ENCODE data around the gene MUC4. TPM values are rescaled to one million over a fixed set of nuclear protein-coding genes. Genes with fewer than 3 reads are reported as not detected.
"Not testable (repeated sequence)": the region's sequence is repeated elsewhere in the genome, so short reads cannot be mapped to it uniquely, and the experiment has no call there.

MUC4 gene
- total and polyA plus RNA-seq, 2 donors from 2014 or later, result 0.19 TPM; not detected in 1

DNA sequence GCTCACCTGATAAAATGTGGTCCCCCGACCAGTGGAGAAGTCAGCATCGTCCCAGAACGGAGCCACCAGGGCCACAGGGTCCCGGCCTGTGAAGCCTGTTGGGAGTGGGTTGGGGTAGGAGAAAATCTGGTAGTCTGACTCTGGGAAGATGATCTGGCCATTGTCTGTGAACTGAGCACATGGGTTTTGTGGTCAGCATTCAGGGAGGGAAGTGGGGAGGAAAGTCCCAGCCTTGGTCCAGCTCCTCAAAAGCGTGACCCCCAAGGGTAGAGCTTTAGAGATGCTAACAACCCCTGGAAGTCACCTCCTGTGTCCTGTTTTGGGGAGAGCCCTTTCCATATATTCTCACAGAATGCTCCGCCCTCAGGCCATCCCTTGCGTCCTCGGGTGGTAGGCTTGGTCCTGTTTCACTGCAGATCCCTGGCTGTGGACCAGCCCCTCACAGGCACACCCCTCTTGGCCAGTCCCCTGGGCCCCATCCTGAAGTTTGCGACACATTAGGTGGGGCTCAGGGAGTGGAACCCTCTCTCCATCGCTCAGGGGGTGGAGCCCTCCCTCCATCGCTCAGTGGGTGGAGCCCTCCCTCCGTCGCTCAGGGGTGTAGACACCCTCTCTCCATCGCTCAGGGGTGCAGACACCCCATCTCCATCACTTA is 40.0 kb downstream of the MUC4 start:
- peak in 1 of 5 donors; percentile 46 for DNase-seq

DNA sequence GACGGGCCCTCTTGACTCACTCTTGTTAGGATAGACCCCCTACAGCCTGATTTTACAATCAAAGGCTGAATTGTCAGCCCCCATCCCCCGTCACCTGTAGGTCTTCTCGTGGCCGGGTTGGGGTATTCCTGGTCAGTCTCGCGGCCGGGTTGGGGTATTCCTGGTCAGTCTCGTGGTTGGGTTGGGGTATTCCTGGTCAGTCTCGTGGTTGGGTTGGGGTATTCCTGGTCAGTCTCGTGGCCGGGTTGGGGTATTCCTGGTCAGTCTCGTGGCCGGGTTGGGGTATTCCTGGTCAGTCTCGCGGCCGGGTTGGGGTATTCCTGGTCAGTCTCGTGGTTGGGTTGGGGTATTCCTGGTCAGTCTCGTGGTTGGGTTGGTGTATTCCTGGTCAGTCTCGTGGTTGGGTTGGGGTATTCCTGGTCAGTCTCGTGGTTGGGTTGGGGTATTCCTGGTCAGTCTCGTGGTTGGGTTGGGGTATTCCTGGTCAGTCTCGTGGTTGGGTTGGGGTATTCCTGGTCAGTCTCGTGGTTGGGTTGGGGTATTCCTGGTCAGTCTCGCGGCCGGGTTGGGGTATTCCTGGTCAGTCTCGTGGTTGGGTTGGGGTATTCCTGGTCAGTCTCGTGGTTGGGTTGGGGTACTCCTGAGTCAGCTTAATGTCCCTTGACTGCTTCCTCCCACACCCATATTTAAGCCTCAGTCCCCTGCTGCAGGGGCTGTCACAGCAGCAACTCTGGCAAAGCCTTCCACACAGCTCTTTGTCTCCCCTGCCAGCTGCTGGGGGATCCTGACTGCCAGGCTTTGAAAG is 40.7 kb downstream of the MUC4 start:
- H3K9me3 ChIP-seq (ENCODE audit: control insufficient read depth in 2 of 3, insufficient read depth in 1 of 3, low read length in 3 of 3); H3K4me3 ChIP-seq (ENCODE audit: low read length in 3 of 3); H3K36me3 ChIP-seq (ENCODE audit: control insufficient read depth in 2 of 3, insufficient read depth in 3 of 3, low read length in 3 of 3); H3K27ac ChIP-seq (ENCODE audit: low read depth in 2 of 2, low read length in 2 of 2); FAIRE-seq; H3K9ac ChIP-seq (ENCODE audit: low read length in 3 of 3); intact Hi-C loops (cut with DNase I); H3K4me1 ChIP-seq (ENCODE audit: control insufficient read depth in 2 of 3, insufficient read depth in 2 of 3, low read depth in 1 of 3, low read length in 3 of 3); H3K27me3 ChIP-seq (ENCODE audit: control insufficient read depth, insufficient read depth, low read length): not testable (repeated sequence)
- DNase-seq, result peak in 1 of 5 donors; percentile 61

More for the DNA sequence above, 40.0 kb downstream of the MUC4 start:
- TF ChIP-seq, protein P1, sequence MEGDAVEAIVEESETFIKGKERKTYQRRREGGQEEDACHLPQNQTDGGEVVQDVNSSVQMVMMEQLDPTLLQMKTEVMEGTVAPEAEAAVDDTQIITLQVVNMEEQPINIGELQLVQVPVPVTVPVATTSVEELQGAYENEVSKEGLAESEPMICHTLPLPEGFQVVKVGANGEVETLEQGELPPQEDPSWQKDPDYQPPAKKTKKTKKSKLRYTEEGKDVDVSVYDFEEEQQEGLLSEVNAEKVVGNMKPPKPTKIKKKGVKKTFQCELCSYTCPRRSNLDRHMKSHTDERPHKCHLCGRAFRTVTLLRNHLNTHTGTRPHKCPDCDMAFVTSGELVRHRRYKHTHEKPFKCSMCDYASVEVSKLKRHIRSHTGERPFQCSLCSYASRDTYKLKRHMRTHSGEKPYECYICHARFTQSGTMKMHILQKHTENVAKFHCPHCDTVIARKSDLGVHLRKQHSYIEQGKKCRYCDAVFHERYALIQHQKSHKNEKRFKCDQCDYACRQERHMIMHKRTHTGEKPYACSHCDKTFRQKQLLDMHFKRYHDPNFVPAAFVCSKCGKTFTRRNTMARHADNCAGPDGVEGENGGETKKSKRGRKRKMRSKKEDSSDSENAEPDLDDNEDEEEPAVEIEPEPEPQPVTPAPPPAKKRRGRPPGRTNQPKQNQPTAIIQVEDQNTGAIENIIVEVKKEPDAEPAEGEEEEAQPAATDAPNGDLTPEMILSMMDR (IDR thresholded peaks at IDR 0.05; ENCODE audit: borderline replicate concordance, extremely low read depth, insufficient read depth), result no peak
- Histone ChIP-seq H3K4me1 (ENCODE audit: control insufficient read depth in 2 of 3, insufficient read depth in 2 of 3, low read depth in 1 of 3, low read length in 3 of 3) (no peaks in the 10 kb centered on the region), H3K36me3 (ENCODE audit: control insufficient read depth in 2 of 3, insufficient read depth in 3 of 3, low read length in 3 of 3) (no peaks in the 10 kb centered on the region), H3K27me3 (ENCODE audit: control insufficient read depth, insufficient read depth, low read length) (no peaks in the 10 kb centered on the region), H3K9ac (ENCODE audit: low read length in 3 of 3) (no peak overlapping the region), H3K4me3 (ENCODE audit: low read length in 3 of 3) (no peak overlapping the region), H3K27ac (ENCODE audit: low read depth in 2 of 2, low read length in 2 of 2) (no peak overlapping the region), H3K9me3 (ENCODE audit: control insufficient read depth in 2 of 3, insufficient read depth in 1 of 3, low read length in 3 of 3) (no peaks in the 10 kb centered on the region)
- no peak for FAIRE-seq
- intact Hi-C loops (cut with DNase I), result no loop called here

DNA sequence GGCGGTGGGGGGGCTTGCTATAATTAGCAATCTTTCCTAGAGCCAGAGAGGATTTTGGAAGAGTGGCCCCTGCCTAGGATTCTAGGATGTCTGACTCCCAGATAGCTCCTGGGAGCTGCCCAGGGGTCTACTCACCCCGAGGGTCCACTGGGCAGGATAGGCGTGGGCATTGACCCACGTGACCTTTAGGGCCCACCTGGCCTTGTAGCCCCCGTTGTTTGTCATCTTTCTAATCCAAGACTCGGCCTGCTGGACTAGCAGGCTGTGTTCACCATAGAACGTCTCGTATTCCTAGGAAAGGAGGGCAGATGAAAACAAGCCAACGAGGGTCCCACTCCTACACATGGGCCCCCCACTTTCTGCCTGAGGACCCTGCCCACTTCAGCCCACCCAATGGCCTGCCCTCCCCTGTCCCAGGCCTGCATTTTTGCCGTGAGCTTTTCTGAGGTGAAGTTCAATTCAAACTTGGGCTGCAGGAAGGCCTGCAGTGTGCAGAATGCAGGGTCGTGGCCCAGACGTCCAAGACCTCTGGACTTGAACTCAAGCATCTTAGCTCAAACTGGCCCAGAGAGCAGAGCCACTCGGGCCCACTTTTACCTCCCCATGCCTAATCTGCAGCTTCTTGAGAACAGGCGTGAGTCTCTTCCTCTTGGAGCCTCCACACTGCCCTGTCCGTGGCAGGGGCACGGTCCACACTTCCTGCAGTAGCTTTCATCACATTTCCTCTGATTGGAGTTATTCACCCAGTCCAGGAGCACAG is 41.5 kb downstream of the MUC4 start:
- FAIRE-seq (no peak), DNase-seq (peak in 1 of 5 donors; percentile 38)
- H3K4me1 ChIP-seq (ENCODE audit: control insufficient read depth in 2 of 3, insufficient read depth in 2 of 3, low read depth in 1 of 3, low read length in 3 of 3), result no peaks in the 10 kb centered on the region
- no peaks in the 10 kb centered on the region for H3K27me3 ChIP-seq (ENCODE audit: control insufficient read depth, insufficient read depth, low read length)
- no peaks in the 10 kb centered on the region for H3K9me3 ChIP-seq (ENCODE audit: control insufficient read depth in 2 of 3, insufficient read depth in 1 of 3, low read length in 3 of 3)
- no peaks in the 10 kb centered on the region for H3K36me3 ChIP-seq (ENCODE audit: control insufficient read depth in 2 of 3, insufficient read depth in 3 of 3, low read length in 3 of 3)
- TF ChIP-seq, protein P1 (IDR thresholded peaks at IDR 0.05; ENCODE audit: borderline replicate concordance, extremely low read depth, insufficient read depth), result no peak
- H3K9ac ChIP-seq (ENCODE audit: low read length in 3 of 3), result no peak overlapping the region
- intact Hi-C loops (cut with DNase I), result no loop called here
- no peak overlapping the region for H3K4me3 ChIP-seq (ENCODE audit: low read length in 3 of 3)
- H3K27ac ChIP-seq (ENCODE audit: low read depth in 2 of 2, low read length in 2 of 2), result no peak overlapping the region

DNA sequence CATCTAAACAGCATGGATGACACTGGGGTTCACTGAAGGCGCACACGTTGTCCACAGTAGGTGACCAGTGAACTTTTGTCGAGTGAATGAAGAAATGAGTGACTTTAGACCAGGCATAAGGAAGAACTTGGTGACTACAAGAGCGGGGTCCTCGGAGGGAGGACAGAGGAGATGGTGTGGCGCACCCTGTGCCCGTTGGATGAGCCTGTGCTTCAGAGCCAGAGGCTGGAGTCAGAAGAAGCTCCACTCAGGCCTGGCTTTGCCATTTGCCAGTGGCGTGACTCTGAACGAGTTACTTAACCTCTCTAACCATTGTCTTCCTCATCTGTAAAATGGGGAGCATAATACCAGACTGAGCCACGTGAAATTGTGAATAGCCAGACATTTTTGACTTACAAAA is 42.2 kb downstream of the MUC4 start:
- Histone ChIP-seq H3K27me3 (ENCODE audit: control insufficient read depth, insufficient read depth, low read length) (no peaks in the 10 kb centered on the region), H3K4me3 (ENCODE audit: low read length in 3 of 3) (no peak overlapping the region), H3K4me1 (ENCODE audit: control insufficient read depth in 2 of 3, insufficient read depth in 2 of 3, low read depth in 1 of 3, low read length in 3 of 3) (no peaks in the 10 kb centered on the region), H3K27ac (ENCODE audit: low read depth in 2 of 2, low read length in 2 of 2) (no peak overlapping the region), H3K9ac (ENCODE audit: low read length in 3 of 3) (no peak overlapping the region), H3K9me3 (ENCODE audit: control insufficient read depth in 2 of 3, insufficient read depth in 1 of 3, low read length in 3 of 3) (no peaks in the 10 kb centered on the region), H3K36me3 (ENCODE audit: control insufficient read depth in 2 of 3, insufficient read depth in 3 of 3, low read length in 3 of 3) (no peaks in the 10 kb centered on the region)
- peak in 1 of 5 donors; percentile 45 for DNase-seq
- intact Hi-C loops (cut with DNase I), result no loop called here
- TF ChIP-seq, protein P1 (IDR thresholded peaks at IDR 0.05; ENCODE audit: borderline replicate concordance, extremely low read depth, insufficient read depth), result no peak
- no peak for FAIRE-seq
